Heart right ventricle (tissue), 16 donors: ENCODE data around the gene PAPPA. TPM values are rescaled to one million over a fixed set of nuclear protein-coding genes. Genes with fewer than 3 reads are reported as not detected.

ENCODE experiments used
- ATAC-seq, 8 donors: fragments of 200-7000 bp; cut with Tn5 transposase; one replicate each; pipeline ENCODE4 v1.9.1; 2020; ENCODE audit warnings: mild to moderate bottlenecking in 8 of 8, moderate library complexity in 8 of 8, moderate number of reproducible peaks in 1 of 8
- DNase-seq, 2 donors: peaks; one replicate each; pipeline ENCODE4 v3.0.0-alpha.2; 2020
- H3K27ac ChIP-seq, 10 donors: fragments of 200-600 bp; sonication (generic) in 2 of 10; one replicate each; pipeline versions ENCODE4 v1.5.0 to v1.8.0; 2020 to 2022; ENCODE audit warnings: mild to moderate bottlenecking in 3 of 10
- H3K27me3 ChIP-seq, 7 donors: fragments of 200-600 bp; one replicate each; pipeline ENCODE4 v1.8.0; 2021 to 2022; ENCODE audit warnings: mild to moderate bottlenecking in 2 of 7
- H3K36me3 ChIP-seq, 9 donors: fragments of 200-600 bp; sonication (generic) in 1 of 9; one replicate each; pipeline versions ENCODE4 v1.5.0 to v1.8.0; 2020 to 2022; ENCODE audit warnings: mild to moderate bottlenecking in 2 of 9
- H3K4me1 ChIP-seq, 9 donors: fragments of 200-600 bp; sonication (generic) in 1 of 9; one replicate each; pipeline versions ENCODE4 v1.5.0 to v1.8.0; 2020 to 2022; ENCODE audit warnings: mild to moderate bottlenecking in 4 of 9
- H3K4me3 ChIP-seq, 10 donors: fragments of 200-600 bp; sonication (generic) in 2 of 10; one replicate each; pipeline versions ENCODE4 v1.5.0 to v1.8.0; 2020 to 2022; ENCODE audit warnings: mild to moderate bottlenecking in 7 of 10, moderate library complexity in 2 of 10
- H3K9me3 ChIP-seq, 11 donors: fragments of 200-600 bp in 10 of 11; sonication (generic) in 2 of 11; one replicate each; pipeline versions ENCODE4 v1.5.0 to v1.8.0; 2013 to 2022; ENCODE audit warnings: mild to moderate bottlenecking in 2 of 11, control low read depth in 1 of 11, moderate library complexity in 1 of 11
- WGBS, 2 donors: extraction: QIAGEN DNeasy Blood & Tissue Kit; methylation state at CpG; one replicate each; pipeline ENCODE4 v1.1.7; 2013; ENCODE audit warnings: inconsistent platforms in 1 of 2; 5-methylcytosine and 5-hydroxymethylcytosine counted together
- intact Hi-C, 10 donors: fragments of 100-400 bp; cut with DNase I; formaldehyde crosslinking; loops; one replicate each; pipeline versions ENCODE4 v1.11.1 to v1.14.2; 2022
- polyA plus RNA-seq, 2 donors: library from polyadenylated mRNA; stranded (reverse); fragments of 200-250 nt; gene quantifications; one replicate each; pipeline ENCODE4 v1.2.3, GENCODE V29; 2013
- total RNA-seq, 10 donors: library from RNA; stranded (reverse); fragmentation: NEBNext Ultra II Directional in 3 of 10; extraction: Animal tissue kit (Norgen Biotek cat#: 25700) in 3 of 10; gene quantifications; one replicate each; pipeline versions ENCODE4 v1.2.1 to v1.2.4, GENCODE V29; 2021 to 2023
- TF ChIP-seq, protein P1 (sequence below), 9 donors: fragments of 200-600 bp; sonication (generic) in 2 of 9; IDR thresholded peaks; one replicate each; pipeline versions ENCODE4 v1.5.0 to v1.8.0; 2021 to 2022; ENCODE audit warnings: antibody characterized with exemption in 9 of 9, mild to moderate bottlenecking in 5 of 9, moderate library complexity in 1 of 9
- donor health status: Arrhythmogenic right ventricular cardiomyopathy.
- donor health status: ischemic (EF 13 %, LVEDD 7.1; RV severe dilation, severe dysfunction).
- donor health status: healthy with polysubstance abuse.
- donor health status: DM: no; HTN: yes; CAD: no.
- donor health status: DM: no; HTN: no; CAD: no.
- donor health status: ischemic (EF 25% LVEDD 6.9; RV normal size, moderate dysfunction).
- donor health status: ischemic (EF 25% LVEDD 5.7; RV mildly dilated, moderate dysfunction).
- donor health status: healthy.
- donor health status: DM: yes; HTN: yes; CAD: no.
- donor health status: Ischemic cardiomyopathy.
- donor health status: ischemic (EF 35%, LVEDD 5.7; RV mildly dilated, moderate dysfunction).
- donor health status: nonischemic (EF 11% LVEDD 7.7; RV severe dilation, severe dysfunction).
- donor health status: DM: yes; HTN: yes; CAD: no.
- donor health status: PGD.
- donor health status: ischemic (EF 29% LVEDD 5.4; RV normal size, mild dysfunction).
- donor health status: nonischemic (EF 23%, LVEDD 6.1; RV moderate dilation, normal function).

The PAPPA gene
- total and polyA plus RNA-seq, 12 donors = 0.15 to 3.4 (median 1.2) TPM

DNA sequence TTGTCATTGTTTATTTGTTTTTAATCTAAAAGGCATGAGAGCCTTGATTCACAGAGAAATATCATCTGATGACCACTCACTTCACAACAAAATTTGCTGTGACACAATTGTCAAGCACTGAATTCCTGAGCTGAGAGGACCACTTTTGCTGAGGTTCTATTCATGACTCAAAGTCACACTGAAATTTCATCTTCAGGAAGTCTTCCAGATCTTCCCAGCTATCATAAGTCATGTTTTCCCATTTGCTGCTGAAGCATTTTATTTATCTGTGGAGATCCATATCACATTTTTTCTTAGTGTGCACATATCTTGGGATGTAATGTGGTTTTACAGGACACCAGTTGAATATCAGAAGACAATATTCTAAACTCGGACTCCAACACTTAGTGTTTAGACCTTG is 278.5 kb downstream of the PAPPA start:
- TF ChIP-seq, protein P1, sequence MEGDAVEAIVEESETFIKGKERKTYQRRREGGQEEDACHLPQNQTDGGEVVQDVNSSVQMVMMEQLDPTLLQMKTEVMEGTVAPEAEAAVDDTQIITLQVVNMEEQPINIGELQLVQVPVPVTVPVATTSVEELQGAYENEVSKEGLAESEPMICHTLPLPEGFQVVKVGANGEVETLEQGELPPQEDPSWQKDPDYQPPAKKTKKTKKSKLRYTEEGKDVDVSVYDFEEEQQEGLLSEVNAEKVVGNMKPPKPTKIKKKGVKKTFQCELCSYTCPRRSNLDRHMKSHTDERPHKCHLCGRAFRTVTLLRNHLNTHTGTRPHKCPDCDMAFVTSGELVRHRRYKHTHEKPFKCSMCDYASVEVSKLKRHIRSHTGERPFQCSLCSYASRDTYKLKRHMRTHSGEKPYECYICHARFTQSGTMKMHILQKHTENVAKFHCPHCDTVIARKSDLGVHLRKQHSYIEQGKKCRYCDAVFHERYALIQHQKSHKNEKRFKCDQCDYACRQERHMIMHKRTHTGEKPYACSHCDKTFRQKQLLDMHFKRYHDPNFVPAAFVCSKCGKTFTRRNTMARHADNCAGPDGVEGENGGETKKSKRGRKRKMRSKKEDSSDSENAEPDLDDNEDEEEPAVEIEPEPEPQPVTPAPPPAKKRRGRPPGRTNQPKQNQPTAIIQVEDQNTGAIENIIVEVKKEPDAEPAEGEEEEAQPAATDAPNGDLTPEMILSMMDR (IDR thresholded peaks at IDR 0.05) = no peak
- H3K4me1 ChIP-seq = peaks cover 0 to 5% (median 0%) of the 10 kb centered on the region in 9 donors
- no peak overlapping the region for H3K4me3 ChIP-seq
- no peak for ATAC-seq
- 89 to 100% methylated on average over 1 of the region's 1 CpG for WGBS, 2 donors
- H3K36me3 ChIP-seq = no peaks in the 10 kb centered on the region
- no peaks in the 10 kb centered on the region for H3K27me3 ChIP-seq
- intact Hi-C loops = loop anchor here in 1 of 10 donors (5.0 kb wide), 1 partner anchor 1125 kb away; no protein-coding TSS in a partner anchor
- no peak overlapping the region for H3K27ac ChIP-seq
- no peaks in the 10 kb centered on the region for H3K9me3 ChIP-seq
- DNase-seq = no peak

DNA sequence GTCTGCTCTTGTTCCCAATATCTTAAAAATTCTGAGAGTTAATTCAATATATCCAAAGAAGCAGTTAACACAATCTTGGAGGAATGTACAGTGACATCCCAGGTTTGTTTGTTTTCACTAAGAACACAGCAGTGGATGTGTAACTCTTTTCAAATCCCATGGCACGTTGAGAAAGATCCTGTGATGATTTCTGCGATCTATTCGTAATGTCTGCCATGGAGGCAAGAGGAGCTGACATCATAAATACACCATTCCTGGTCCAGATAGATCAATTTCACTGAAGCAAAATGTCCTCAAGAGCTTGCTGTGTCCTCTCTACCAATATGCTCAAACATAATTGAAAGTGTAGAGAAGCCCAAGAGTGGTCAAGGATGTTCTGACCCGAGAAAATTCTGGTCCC is 280.7 kb downstream of the PAPPA start:
- Histone ChIP-seq H3K4me3 (no peak overlapping the region), H3K27me3 (no peaks in the 10 kb centered on the region), H3K9me3 (no peaks in the 10 kb centered on the region), H3K4me1 (peaks cover 0 to 5% (median 0%) of the 10 kb centered on the region in 9 donors), H3K27ac (no peak overlapping the region), H3K36me3 (no peaks in the 10 kb centered on the region)
- intact Hi-C loops = loop anchor here in 1 of 10 donors (5.0 kb wide), 1 partner anchor 1123 kb away; no protein-coding TSS in a partner anchor
- DNase-seq (no peak), ATAC-seq (no peak)
- TF ChIP-seq, protein P1 (IDR thresholded peaks at IDR 0.05) = no peak
- 78 to 80% methylated on average over 4 of the region's 4 CpGs for WGBS, 2 donors

DNA sequence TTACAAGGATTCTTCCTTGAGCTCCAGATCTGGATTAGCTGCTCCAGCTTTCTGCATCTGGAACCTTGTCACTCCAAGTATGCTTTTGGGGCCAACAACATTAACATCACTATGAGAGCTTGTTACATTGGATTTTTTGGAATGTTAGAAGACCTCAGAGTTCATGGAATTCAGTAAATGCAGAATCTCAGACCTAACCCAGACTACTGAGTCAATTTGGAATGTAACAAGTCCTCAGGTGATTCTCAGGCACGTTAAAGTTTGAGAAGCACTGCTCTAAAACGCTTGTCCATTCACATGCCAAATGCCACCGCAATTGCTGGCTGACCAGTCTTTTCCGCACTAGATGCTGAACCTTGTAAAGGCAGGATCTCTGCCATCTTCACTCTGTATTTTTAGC is 282.1 kb downstream of the PAPPA start:
- Histone ChIP-seq H3K4me1 (no peaks in the 10 kb centered on the region), H3K9me3 (no peaks in the 10 kb centered on the region), H3K36me3 (peaks cover 0 to 4% (median 0%) of the 10 kb centered on the region in 9 donors), H3K27me3 (no peaks in the 10 kb centered on the region), H3K4me3 (no peak overlapping the region), H3K27ac (no peak overlapping the region)
- TF ChIP-seq, protein P1 (IDR thresholded peaks at IDR 0.05) = no peak
- no peak for ATAC-seq
- intact Hi-C loops = no loop called here
- 65 to 66% methylated on average over 4 of the region's 4 CpGs for WGBS, 2 donors
- DNase-seq = no peak

DNA sequence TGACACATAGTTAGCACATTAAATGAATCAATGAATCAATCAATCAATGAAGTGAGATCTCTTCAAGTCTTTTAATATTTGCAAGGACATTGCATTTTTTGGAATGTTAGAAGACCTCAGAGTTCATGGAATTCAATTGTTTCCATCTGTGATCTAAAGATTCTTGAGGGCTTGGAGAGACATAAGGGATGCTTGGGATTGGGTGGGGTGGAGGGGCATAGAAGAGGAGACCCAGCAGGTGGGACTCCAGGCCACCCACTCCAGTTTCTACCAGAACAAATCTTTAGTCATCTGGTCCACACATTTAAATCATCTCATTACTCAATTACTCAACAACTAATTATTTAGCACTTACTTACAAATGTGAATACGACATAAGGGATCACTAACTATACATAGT is 282.5 kb downstream of the PAPPA start:
- TF ChIP-seq, protein P1 (IDR thresholded peaks at IDR 0.05) = no peak
- intact Hi-C loops = no loop called here
- Histone ChIP-seq H3K4me3 (no peak overlapping the region), H3K4me1 (no peaks in the 10 kb centered on the region), H3K27ac (no peak overlapping the region), H3K27me3 (no peaks in the 10 kb centered on the region), H3K36me3 (peaks cover 0 to 7% (median 0%) of the 10 kb centered on the region in 9 donors), H3K9me3 (no peaks in the 10 kb centered on the region)
- no peak for ATAC-seq
- DNase-seq = no peak
- 95 to 99% methylated on average over 1 of the region's 1 CpG for WGBS, 2 donors
